GM18520 (cell line): ENCODE measurements around the gene TMEM200A.

Source experiments
- ATAC-seq: cut with Tn5 transposase; IDR thresholded peaks from one replicate; pipeline ENCODE4 v1.9.1; 2021; ENCODE audit not compliant: unreplicated experiment

TMEM200A gene

DNA sequence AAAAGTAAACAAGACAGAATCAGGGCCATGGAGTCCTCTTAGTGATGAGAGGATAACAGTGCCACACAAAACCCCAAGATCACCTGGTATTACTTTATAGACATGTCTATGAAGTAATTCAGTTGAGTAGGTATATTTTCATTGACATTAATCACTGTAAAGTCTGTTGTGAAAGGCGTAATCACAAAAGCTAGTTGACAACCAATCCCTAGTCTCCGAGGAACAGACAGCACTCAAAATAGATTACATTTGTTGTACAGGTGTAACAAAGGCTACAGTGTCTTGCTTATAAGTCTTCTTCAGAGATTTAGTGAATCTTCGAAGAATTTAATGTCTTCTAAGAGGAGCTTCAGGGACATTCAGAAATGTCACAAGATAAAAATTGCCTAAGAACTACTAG, 120.1 kb downstream of the TMEM200A start:
- ATAC-seq, result no peak

DNA sequence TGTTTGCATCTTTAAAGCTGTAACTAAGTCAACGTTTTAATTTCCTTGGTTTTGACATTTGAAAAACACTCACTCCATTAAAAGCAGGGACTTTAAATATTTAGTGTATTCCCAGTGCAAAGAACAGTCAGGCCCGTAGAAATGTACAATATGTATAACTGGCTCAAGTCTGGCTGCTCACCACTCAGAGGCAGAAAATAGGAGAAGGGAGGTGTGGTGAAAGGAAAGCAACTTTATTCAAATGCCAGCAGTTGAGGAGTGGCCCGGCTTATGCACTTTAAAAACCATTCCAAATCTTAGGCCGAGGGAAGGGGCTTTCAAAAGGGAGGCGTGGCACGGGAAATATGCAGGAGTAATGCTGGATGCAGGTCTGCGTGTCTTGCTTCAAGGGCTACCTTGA, 120.6 kb downstream of the TMEM200A start:
- ATAC-seq, result no peak

DNA sequence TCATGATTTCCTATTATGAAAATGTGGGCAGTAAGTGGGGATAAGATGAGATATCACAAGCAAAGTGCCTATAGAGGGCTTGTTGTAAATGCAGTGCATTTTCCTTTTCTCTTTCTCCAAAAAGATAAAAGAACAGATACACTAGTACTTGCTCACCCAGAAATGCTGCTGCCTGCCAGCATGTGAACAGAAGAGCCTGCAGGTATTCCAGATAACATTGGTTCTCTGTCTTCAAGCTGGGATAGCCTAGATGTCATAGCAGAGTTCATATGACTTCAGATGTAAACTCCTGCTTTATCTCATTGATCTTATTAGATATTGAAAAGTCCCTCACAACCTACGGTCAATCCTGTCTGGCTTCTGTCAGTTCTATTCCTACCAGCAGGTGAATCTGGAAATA, 123.7 kb downstream of the TMEM200A start:
- ATAC-seq, result no peak
